Measurements from ENCODE around the gene OR5AC2. TPM values are rescaled to one million over a fixed set of nuclear protein-coding genes. Genes with fewer than 3 reads are reported as not detected.

OR5AC2 gene
- total RNA-seq, 2 donors from 2014 or later: not detected

DNA sequence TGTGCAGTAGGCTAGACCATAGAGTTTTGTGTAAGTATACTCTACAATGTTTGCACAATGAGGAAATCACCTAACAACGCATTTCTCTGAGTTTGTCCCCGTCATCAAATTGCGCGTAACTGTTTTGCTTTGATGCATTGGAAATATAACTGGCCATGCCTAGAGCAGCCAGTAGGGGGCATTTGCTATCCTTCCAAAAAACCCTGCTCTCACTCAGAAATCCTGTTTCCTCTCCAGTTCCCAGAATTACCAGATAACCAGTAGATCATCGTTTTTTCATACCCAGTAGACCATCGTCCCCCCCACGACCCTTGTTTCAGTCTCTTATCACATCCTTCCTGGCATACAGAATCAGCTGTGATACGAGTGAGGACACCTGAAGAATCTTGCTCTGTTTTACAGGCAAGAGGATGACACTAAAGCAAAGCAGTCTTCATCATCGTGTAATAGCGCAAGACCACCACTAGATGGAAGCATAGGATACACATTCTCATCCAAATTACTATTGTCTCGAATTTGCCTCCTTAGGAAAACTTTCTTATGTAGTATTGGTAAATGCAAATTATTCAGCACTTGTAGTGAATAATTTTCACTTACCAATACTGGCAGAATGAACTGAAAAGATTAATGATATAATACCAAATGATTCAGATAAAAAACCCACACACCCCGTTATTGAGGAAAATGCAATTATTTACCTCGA is 47.5 kb upstream of the OR5AC2 start:
- Mint-ChIP-seq H3K4me1 (no peaks in the 10 kb centered on the region), H3K4me3 (peak overlapping the region; percentile 61), H3K27me3 (ENCODE audit: insufficient read depth) (no peaks in the 10 kb centered on the region), H3K27ac (peak overlapping the region; percentile 81), H3K36me3 (ENCODE audit: low read depth) (no peaks in the 10 kb centered on the region), H3K9me3 (no peaks in the 10 kb centered on the region)
- H3K4me1 ChIP-seq (ENCODE audit: control insufficient read depth, insufficient read depth, low read length): no peaks in the 10 kb centered on the region
- no peaks in the 10 kb centered on the region for H3K27me3 ChIP-seq (ENCODE audit: control insufficient read depth, insufficient read depth, low read length, poor library complexity, severe bottlenecking)
- WGBS, 2 experiments (ENCODE audit: insufficient coverage in 1 of 2, insufficient read length in 1 of 2): 17 to 29% methylated on average over 8 to 13 of the region's 13 CpGs
- H3K4me3 ChIP-seq (ENCODE audit: low read length): peak overlapping the region; percentile 79
- H3K9ac ChIP-seq (ENCODE audit: extremely low read depth, low read length, poor library complexity, severe bottlenecking): no peak overlapping the region
- DNase-seq: peak; percentile 91
- no peak overlapping the region for H3K27ac ChIP-seq (ENCODE audit: low read depth, low read length)
- TF ChIP-seq, protein P1, sequence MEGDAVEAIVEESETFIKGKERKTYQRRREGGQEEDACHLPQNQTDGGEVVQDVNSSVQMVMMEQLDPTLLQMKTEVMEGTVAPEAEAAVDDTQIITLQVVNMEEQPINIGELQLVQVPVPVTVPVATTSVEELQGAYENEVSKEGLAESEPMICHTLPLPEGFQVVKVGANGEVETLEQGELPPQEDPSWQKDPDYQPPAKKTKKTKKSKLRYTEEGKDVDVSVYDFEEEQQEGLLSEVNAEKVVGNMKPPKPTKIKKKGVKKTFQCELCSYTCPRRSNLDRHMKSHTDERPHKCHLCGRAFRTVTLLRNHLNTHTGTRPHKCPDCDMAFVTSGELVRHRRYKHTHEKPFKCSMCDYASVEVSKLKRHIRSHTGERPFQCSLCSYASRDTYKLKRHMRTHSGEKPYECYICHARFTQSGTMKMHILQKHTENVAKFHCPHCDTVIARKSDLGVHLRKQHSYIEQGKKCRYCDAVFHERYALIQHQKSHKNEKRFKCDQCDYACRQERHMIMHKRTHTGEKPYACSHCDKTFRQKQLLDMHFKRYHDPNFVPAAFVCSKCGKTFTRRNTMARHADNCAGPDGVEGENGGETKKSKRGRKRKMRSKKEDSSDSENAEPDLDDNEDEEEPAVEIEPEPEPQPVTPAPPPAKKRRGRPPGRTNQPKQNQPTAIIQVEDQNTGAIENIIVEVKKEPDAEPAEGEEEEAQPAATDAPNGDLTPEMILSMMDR (conservative IDR thresholded peaks at IDR 0.05): peak; percentile 96
- no peaks in the 10 kb centered on the region for H3K36me3 ChIP-seq (ENCODE audit: control insufficient read depth, insufficient read depth, low read length)
- H3K9me3 ChIP-seq (ENCODE audit: control insufficient read depth, low read length): no peaks in the 10 kb centered on the region

DNA sequence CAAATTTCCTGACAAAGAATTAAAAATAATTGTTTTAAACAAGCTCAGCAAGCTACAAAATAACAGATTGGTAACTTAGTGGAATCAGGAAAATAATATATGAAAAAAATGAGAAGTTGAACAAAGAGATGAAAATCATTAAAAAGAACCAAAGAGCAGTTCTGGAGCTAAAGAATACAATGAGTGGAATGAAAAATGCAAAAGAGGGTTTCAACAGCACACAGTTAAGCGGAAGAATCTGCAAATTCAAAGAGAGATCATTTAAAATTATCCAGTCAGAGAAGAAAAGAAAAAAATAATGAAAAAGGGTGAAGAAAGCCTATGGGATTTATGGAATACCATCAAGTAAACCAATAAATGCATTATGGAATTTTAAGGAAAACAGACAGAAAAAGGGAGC is 45.6 kb upstream of the OR5AC2 start:
- no peaks in the 10 kb centered on the region for H3K4me1 Mint-ChIP-seq
- WGBS, 2 experiments (ENCODE audit: insufficient coverage in 1 of 2, insufficient read length in 1 of 2): 100% methylated on average over 1 of the region's 1 CpG
- no peak overlapping the region for H3K4me3 Mint-ChIP-seq
- no peaks in the 10 kb centered on the region for H3K27me3 ChIP-seq (ENCODE audit: control insufficient read depth, insufficient read depth, low read length, poor library complexity, severe bottlenecking)
- H3K36me3 Mint-ChIP-seq (ENCODE audit: low read depth): no peaks in the 10 kb centered on the region
- no peak overlapping the region for H3K27ac Mint-ChIP-seq
- no peak overlapping the region for H3K9ac ChIP-seq (ENCODE audit: extremely low read depth, low read length, poor library complexity, severe bottlenecking)
- no peaks in the 10 kb centered on the region for H3K4me1 ChIP-seq (ENCODE audit: control insufficient read depth, insufficient read depth, low read length)
- H3K4me3 ChIP-seq (ENCODE audit: low read length): no peak overlapping the region
- DNase-seq: no peak
- no peak overlapping the region for H3K27ac ChIP-seq (ENCODE audit: low read depth, low read length)
- H3K36me3 ChIP-seq (ENCODE audit: control insufficient read depth, insufficient read depth, low read length): no peaks in the 10 kb centered on the region
- TF ChIP-seq, protein P1 (conservative IDR thresholded peaks at IDR 0.05): no peak
- no peaks in the 10 kb centered on the region for H3K27me3 Mint-ChIP-seq (ENCODE audit: insufficient read depth)
- no peaks in the 10 kb centered on the region for H3K9me3 Mint-ChIP-seq
- no peaks in the 10 kb centered on the region for H3K9me3 ChIP-seq (ENCODE audit: control insufficient read depth, low read length)

DNA sequence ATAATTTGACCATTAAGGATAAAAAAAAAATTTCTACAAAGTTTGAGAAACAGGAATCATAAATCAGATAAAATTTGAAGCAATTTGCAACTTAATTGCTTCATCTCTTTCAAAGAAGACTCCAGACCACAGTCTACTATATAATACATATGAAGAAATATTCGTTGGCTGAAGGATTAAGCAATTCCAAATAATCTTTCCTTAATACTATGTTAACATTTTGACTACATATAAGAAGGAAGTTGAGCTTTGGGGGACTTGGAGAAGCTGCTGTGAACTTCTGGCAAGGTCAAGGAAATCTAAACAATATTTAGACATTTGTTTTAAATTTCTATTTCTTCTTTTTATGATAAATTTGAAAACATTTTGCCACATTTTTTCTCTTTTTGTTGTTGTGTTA is 38.4 kb upstream of the OR5AC2 start:
- H3K27ac ChIP-seq (ENCODE audit: low read depth, low read length): no peak overlapping the region
- H3K36me3 Mint-ChIP-seq (ENCODE audit: low read depth): no peaks in the 10 kb centered on the region
- no peaks in the 10 kb centered on the region for H3K36me3 ChIP-seq (ENCODE audit: control insufficient read depth, insufficient read depth, low read length)
- H3K27me3 ChIP-seq (ENCODE audit: control insufficient read depth, insufficient read depth, low read length, poor library complexity, severe bottlenecking): no peaks in the 10 kb centered on the region
- H3K9me3 Mint-ChIP-seq: no peaks in the 10 kb centered on the region
- no peak overlapping the region for H3K4me3 Mint-ChIP-seq
- no peaks in the 10 kb centered on the region for H3K9me3 ChIP-seq (ENCODE audit: control insufficient read depth, low read length)
- H3K4me1 Mint-ChIP-seq: no peaks in the 10 kb centered on the region
- no peak overlapping the region for H3K9ac ChIP-seq (ENCODE audit: extremely low read depth, low read length, poor library complexity, severe bottlenecking)
- no peaks in the 10 kb centered on the region for H3K4me1 ChIP-seq (ENCODE audit: control insufficient read depth, insufficient read depth, low read length)
- H3K27me3 Mint-ChIP-seq (ENCODE audit: insufficient read depth): no peaks in the 10 kb centered on the region
- no peak for DNase-seq
- WGBS, 2 experiments (ENCODE audit: insufficient coverage in 1 of 2, insufficient read length in 1 of 2): no CpG with 5 or more reads among the region's 1 CpG
- TF ChIP-seq, protein P1 (conservative IDR thresholded peaks at IDR 0.05): no peak
- H3K27ac Mint-ChIP-seq: no peak overlapping the region
- H3K4me3 ChIP-seq (ENCODE audit: low read length): no peak overlapping the region

Measured in endodermal cell (in vitro differentiated cells).